Measurements from ENCODE around the gene CACNA1F. TPM values are rescaled to one million over a fixed set of nuclear protein-coding genes. Genes with fewer than 3 reads are reported as not detected.

CACNA1F gene
- total RNA-seq: under 0.01 TPM in 2 replicates

- DNase-seq (ENCODE audit: low read depth in 2 of 2): no peak
Measured at GRCh38 chrX:49233176-49233575, at the start of gene CACNA1F. Gene CACNA1F, minus strand, starts transcription at chrX:49233340. Its CDS starts 31 bp downstream, at chrX:49233309.

- DNase-seq (ENCODE audit: low read depth in 2 of 2): no peak
Measured at GRCh38 chrX:49282647-49283011, 49.5 kb upstream of the CACNA1F start.

GRCh38 chrX:49278081-49278480 is 44.9 kb upstream of the CACNA1F start:
- DNase-seq (ENCODE audit: low read depth in 2 of 2): no peak

GRCh38 chrX:49277535-49277830 is 44.3 kb upstream of the CACNA1F start:
- no peak for DNase-seq (ENCODE audit: low read depth in 2 of 2)

- DNase-seq (ENCODE audit: low read depth in 2 of 2): no peak
Measured at GRCh38 chrX:49276671-49277534, 43.8 kb upstream of the CACNA1F start.

GRCh38 chrX:49276207-49276606 is 43.1 kb upstream of the CACNA1F start:
- DNase-seq (ENCODE audit: low read depth in 2 of 2): no peak

GRCh38 chrX:49273181-49273727 is 40.1 kb upstream of the CACNA1F start:
- DNase-seq (ENCODE audit: low read depth in 2 of 2): no peak

- no peak for DNase-seq (ENCODE audit: low read depth in 2 of 2)
Measured at GRCh38 chrX:49272421-49272820, 39.3 kb upstream of the CACNA1F start.

GRCh38 chrX:49271341-49271740 is 38.2 kb upstream of the CACNA1F start:
- DNase-seq (ENCODE audit: low read depth in 2 of 2): no peak

- no peak for DNase-seq (ENCODE audit: low read depth in 2 of 2)
Measured at GRCh38 chrX:49270249-49270921, 37.2 kb upstream of the CACNA1F start.

GRCh38 chrX:49269767-49270248 is 36.7 kb upstream of the CACNA1F start, which contains the start of gene PPP1R3F:
Gene PPP1R3F, plus strand, starts transcription at chrX:49269793. Its CDS starts 77 bp downstream, at chrX:49269870.
- no peak for DNase-seq (ENCODE audit: low read depth in 2 of 2)

GRCh38 chrX:49269010-49269766 is 36.0 kb upstream of the CACNA1F start:
- DNase-seq (ENCODE audit: low read depth in 2 of 2): peak; percentile 96 to 98

GRCh38 chrX:49268702-49269009 is 35.5 kb upstream of the CACNA1F start:
- DNase-seq (ENCODE audit: low read depth in 2 of 2): no peak

- no peak for DNase-seq (ENCODE audit: low read depth in 2 of 2)
Measured at GRCh38 chrX:49266523-49267445, 33.6 kb upstream of the CACNA1F start.

- no peak for DNase-seq (ENCODE audit: low read depth in 2 of 2)
Measured at GRCh38 chrX:49264460-49264859, 31.3 kb upstream of the CACNA1F start, which contains the start of gene FOXP3. Gene FOXP3, minus strand, starts transcription at chrX:49264710. Its CDS starts 6,205 bp downstream, at chrX:49258505.

- DNase-seq (ENCODE audit: low read depth in 2 of 2): no peak
Measured at GRCh38 chrX:49263631-49264030, 30.5 kb upstream of the CACNA1F start.

- DNase-seq (ENCODE audit: low read depth in 2 of 2): no peak
Measured at GRCh38 chrX:49262603-49263002, 29.5 kb upstream of the CACNA1F start.

GRCh38 chrX:49260221-49260985 is 27.3 kb upstream of the CACNA1F start:
- DNase-seq (ENCODE audit: low read depth in 2 of 2): no peak

- no peak for DNase-seq (ENCODE audit: low read depth in 2 of 2)
Measured at GRCh38 chrX:49258749-49259124, 25.6 kb upstream of the CACNA1F start.

Measured in dermis microvascular lymphatic vessel endothelial cell (primary cell).